UCSD-AML1 (cell line): ENCODE data around the gene DOLK.
"Not testable (repeated sequence)": the region's sequence is repeated elsewhere in the genome, so short reads cannot be mapped to it uniquely, and the experiment has no call there.

Source experiments
- DNase-seq: peaks from one replicate; lab custom pipeline; 2025; ENCODE audit not compliant: unreplicated experiment; lab: John Stamatoyannopoulos, UW

DOLK gene

DNA sequence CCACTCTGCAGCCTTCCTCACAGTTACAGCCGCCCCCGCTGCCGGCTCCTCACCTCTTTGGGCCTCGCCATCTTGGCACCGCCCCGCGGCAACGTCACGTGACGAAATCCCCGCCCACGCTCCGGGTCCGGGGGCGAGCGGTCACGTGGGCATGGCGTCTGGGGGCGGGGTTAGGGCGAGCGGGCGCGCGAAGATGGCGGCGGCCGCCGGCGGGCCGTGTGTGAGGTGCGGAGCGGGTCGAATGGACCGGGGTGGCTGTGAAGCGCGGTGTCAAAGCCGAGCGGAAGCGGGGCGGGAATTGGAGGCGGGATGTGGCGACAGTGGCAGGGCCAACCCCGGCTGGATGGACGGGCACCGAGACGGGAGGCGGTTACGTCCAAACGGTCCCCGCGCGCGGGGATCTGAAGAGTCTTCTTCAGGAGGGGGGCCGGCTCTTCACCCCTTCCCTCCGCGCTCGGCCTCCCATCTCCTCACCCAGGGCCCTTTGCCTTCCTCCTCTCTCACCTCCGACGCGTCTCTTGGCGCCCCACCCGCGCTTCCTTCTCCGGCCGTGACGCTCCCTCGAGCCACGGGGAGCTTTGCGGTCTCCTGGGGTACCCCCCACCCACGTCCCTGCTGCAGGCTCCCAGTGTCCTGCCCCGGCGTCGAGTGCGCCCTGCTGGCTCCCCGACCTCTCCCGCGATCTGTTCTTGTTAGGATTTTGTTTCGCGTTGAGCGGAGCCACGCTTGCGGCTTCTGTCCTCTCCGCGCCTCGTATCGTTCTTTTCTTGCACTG lies at the start of gene DOLK, which contains the start of gene NUP188:
TSS of gene DOLK (minus strand) at position 77 of the 775 bp plus-strand sequence. CDS start 300 bp downstream, outside the sequence.
TSS of gene NUP188 (plus strand) at position 173 of the 775 bp plus-strand sequence. CDS start at position 194, 21 bp downstream.
- DNase-seq = peak; percentile 95

DNA sequence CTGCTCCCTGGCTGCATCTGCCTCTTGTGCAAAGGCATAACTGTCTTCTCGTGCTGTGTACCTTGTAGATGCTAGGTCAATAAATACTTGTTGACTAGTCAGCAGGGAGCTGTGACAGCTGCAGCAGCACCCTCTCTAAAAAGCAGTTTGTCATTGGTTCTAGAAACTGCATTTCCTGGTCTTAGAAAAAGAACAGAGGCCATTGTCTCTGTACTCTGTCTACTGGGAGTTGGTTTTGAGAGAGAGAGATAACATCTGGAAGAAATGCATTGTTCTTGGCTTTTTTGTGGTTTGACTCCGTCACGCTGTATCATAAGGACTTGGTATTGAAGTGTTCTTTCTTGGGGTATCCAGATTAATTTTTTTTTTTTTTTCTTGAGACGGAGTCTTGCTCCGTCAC lies 48.4 kb upstream of the DOLK start:
- DNase-seq = no peak

DNA sequence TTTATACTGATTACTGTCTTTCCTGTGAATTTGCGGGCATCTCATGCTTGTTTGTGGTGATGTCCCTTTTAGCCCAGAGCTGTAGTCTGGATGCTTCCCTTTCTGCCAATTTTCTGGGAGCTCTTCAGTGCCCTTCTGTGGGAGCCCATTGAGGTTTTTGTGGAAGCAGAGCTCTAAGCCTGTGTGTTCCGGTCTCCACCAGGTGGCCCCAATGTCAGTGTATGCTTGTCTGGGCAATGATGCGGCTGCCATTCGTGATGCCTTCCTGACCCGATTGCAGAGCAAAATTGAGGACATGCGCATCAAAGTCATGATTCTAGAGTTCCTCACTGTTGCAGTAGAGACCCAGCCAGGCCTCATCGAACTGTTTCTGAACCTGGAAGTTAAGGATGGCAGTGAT lies 45.6 kb upstream of the DOLK start:
- DNase-seq = no peak

DNA sequence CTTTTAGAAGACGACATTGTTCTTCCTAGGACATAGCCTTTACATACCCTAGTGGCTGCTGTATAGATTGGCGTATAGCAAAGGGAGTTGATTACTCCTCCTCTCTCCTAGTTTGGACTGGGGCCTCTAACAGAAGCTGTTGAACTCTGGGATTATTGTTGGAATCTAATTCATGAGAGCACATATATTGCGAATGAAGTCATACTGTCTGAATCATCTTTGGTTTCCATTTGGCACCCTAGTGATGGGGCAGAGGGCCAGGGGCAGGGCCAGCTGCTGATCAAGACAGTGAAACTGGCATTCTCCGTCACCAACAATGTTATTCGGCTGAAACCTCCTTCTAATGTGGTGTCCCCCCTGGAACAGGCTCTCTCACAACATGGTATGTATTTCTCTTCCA lies 40.4 kb upstream of the DOLK start:
- no peak for DNase-seq

DNA sequence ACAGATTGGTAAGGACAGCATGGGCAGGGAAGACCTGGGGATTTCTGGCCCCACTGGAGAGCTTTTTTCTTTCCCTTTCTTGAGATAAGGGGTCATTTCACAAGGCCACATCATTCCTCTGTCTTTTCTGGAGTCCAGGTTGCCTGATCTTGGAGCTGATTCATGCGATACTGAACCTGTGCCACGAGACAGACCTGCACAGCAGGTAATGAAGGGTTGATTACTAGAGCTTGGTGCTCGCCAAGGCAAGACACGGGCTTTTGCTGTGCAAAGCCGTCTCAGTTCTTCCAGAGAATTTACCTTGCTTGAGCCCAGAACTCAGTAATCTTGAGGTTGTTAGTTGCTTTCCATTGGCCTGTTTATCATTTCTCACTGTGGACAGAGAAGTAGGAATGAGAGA lies 39.3 kb upstream of the DOLK start:
- no peak for DNase-seq

DNA sequence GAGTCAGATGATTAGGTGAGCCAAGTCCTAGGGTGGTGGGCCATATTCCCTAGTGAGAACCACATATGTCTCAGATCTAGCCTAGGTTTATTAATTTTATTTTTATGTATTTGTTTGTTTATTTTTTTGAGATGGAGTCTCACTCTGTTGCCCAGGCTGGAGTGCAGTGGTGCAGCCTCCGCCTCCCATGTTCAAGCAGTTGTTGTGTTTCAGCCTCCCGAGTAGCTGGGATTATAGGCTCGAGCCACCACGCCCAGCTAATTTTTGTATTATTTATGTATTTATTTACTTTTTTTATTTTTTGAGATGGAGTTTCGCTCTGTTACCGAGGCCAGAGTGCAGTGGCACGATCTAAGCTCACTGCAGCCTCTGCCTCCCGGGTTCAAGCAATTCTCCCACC lies 36.1 kb upstream of the DOLK start:
- DNase-seq = no peak

DNA sequence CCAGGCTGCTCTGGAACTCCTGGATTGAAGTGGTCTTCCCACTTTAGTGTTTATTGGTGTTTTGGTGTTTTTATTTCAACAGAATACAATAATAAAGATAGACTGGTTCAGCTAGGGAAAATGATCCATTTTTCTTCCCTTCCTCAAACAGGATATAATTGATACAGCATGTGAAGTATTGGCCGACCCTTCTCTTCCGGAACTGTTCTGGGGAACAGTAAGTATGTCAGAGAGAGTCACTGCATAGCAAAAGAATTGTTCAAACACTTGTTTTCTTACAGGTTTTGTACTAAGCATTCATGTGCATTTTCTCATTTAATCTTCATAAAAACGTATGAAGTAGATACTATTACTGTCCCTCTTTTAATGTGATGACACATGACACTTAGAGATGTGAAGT lies 31.7 kb upstream of the DOLK start:
- DNase-seq = no peak

DNA sequence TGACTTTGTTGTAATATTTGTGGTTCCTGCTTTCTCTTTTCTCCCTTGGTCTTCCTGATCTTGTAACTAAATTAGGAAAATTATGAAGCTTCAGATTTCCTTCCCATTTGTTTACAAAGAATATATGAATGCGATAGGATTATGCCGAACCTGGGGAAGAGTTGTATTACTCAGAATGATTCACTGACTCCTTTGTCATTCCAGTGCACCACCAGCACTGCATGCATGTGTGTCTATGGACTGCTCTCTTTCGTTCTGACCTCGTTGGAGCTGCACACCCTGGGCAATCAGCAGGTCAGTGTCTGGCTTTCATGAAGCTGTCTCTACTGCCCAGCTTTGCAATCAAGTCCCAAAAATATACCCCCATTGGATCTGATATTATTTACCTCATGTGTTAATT lies 25.6 kb upstream of the DOLK start:
- DNase-seq = no peak

DNA sequence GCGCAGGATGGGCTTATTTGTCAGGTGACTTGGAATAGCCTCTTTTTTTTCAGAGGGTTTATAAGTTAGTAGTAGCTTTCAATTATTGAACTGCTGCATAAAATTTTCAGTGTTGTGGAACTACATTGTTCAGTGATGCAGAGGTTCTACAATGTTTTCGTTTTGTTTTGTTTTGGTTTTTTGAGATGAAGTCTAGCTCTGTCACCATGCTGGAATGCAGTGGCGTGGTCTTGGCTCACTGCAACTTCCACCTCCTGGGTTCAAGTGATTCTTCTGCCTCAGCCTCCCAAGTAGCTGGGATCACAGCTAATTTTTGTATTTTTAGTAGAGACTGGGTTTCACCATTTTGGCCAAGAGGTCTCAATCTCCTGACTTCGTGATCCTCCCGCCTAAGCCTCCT lies 22.1 kb upstream of the DOLK start:
- DNase-seq = no peak

DNA sequence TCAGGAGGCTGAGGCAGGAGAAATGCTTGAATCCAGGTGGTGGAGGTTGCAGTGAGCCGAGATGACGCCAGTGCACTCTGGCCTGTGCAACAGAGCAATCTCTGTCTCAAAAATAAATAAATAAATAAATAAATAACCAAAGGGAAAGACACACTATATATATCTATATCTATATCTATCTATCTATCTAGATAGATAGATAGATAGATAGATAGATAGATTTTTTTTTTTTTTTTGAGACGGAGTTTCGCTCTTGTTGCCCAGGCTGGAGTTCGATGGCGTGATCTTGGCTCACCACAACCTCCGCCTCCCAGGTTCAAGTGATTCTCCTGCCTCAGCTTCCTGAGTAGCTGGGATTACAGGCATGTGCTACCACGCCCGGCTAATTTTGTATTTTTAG lies 14.0 kb upstream of the DOLK start:
- not testable (repeated sequence) for DNase-seq

DNA sequence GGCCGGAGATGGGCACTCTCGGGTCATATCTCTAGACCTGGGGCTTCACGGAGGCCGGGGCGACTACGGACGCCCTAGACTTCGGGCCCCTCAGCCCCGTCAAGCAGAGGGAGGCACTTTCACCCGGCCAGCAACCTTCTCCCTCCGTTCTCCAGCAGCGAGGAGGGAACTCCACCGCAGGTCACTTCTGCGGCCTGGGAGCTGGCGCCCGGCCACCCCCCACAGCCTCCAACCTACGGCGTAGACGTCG lies 201 bp downstream of the DOLK start:
- DNase-seq = no peak

DNA sequence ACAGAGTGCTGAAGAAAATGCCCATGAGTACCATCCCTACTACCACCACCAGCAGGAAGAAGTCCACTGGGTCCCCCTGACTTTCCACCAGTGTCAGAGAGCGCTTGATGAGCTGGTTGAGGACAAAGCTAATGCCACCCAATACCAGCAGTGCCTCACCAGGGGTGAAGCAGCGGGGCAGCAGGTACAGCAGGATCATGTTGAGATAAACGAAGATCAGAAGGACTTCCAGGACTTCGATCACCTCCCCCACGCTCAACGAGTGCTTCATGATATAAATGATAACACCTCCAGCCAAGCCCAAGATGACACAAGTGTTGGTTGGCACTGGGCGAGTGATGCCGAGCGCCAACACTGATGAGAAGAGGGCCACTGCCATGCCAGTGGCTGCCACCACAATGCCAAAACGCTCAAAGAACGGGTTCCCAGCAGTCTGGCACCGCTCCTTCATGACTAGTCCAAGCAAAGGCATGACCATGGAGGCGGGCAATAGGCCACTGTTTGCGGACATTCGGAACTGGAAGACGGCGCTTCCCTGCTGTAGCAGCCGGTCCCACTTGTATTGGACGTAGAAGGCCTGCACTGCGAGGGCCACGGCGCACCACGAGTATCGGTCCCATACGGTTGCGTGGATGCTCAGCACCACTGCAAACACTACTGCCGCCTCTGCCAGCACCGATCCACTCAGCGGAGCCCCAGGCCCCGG lies 679 bp downstream of the DOLK start:
- DNase-seq = no peak

DNA sequence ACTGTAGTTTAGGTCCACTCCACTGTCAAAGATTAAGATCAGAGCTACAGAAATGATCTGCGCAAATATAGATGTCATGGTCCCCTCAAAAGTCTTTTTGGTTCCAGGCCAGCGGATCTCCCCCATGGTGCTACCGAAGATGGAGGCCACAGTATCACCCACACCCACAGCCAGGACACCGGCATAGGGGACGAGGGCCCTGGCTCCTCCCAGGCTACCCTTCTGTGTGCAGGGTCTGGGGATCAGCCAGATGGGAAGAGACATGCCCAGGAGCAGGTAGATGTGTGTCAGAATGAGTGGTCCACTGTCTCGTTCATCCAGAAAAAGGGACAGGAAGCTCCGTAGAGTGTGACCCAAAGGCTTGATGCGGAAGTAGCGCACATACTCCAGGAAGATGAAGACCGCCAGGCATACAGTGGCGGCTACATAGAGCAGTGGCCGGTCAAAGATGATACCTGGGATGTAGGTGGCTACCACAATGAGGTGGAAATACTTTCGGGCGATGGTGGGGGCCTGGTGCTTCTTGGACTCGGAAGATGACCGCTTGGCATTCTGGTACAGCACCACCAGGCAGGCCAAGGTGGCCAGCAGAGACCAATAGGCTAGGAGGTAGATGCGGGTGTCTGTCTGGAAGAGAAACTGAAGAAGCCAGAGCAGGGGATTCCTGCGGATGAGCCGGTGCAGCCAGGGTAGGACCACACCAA lies 1.5 kb downstream of the DOLK start:
- DNase-seq = no peak

DNA sequence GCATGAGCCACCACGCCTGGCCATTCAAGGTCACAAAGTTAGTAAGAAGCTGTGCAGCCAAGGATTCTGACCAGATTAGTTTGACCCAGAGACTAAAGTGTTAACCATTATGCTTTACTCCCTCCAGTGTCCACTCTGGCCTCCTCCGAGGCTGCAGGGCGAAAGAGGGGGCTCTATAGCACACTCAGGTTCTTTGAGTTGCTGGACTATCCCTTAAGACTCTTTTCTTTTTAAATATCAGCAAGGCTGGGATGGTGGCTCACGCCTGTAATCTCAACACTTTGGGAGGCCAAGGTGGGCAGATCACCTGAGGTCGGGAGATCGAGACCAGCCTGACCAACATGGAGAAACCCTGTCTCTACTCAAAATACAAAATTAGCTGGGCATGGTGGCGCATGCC lies 2.4 kb downstream of the DOLK start:
- not testable (repeated sequence) for DNase-seq

DNA sequence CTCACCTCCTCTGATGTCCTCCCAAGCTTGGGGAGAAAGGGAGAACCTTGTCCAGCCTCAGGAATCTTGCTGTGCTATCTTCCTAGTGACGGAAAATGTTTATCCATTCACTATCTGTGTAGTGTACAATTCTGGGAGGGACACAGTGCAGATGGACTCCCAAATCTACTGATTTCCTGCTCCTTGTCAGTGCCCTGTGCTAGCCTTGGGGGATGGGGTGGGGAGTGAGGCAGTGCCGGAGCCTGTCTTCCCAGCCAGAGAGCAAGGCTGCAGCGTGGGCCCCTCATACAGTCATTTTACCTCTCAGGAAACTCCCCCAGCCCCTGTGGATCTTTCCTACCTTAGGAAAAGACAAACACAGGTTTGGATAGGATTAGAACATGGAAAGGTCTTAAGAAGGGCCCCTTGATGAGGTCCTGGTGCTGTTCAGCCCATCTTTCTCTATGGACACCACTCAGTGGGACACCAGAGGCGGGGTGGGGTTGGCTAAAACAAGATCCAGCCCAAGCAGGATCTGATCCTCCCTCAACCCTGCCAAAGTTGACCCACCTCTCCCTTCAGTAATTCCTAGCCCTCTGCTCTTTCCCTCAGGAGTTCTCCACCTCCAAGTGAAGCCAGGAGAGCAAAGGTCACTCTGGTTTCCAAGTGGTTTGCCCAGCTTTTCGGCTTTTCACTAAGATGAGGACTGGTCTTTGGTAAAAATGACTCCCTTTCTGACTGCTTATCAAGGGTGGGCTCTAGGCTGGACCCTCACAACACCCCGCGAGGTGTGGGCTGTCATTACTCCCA lies 3.4 kb downstream of the DOLK start:
- no peak for DNase-seq

DNA sequence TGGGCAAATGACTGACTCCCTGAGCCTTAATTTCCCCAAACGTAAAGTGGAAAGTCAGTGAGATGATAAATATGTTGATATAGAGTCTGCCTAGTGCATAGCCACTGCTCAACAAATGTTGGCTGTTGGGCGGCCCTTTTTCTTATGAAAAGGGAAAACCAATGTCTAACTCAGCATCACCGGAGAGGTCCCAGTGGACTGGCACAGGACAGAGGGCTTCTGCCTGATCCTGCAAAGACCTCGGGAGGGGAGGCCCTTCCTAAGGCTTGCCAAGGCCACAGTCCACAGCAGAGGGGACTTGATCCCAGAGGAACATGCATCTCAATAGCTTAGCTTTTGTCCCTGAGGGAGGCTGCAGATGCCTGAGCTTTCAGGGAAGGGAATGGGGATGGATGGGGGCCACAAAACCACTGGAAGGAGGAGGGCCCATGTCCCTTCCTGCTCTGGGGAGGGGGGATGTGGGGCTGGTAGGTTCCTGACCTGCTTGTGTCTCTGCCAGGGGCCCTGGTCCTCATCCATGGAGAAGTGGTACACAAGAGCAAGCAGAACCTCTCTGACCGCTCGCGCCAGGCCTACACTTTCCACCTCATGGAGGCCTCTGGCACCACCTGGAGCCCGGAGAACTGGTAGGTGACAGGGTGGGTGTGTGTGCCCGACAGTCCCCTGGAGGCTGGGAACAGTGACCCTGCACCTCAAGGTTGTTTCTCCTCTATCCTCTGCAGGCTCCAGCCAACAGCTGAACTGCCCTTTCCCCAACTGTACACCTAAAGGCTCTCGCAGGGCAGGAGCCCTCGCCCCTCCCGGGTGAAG lies 6.3 kb downstream of the DOLK start:
- DNase-seq = no peak

DNA sequence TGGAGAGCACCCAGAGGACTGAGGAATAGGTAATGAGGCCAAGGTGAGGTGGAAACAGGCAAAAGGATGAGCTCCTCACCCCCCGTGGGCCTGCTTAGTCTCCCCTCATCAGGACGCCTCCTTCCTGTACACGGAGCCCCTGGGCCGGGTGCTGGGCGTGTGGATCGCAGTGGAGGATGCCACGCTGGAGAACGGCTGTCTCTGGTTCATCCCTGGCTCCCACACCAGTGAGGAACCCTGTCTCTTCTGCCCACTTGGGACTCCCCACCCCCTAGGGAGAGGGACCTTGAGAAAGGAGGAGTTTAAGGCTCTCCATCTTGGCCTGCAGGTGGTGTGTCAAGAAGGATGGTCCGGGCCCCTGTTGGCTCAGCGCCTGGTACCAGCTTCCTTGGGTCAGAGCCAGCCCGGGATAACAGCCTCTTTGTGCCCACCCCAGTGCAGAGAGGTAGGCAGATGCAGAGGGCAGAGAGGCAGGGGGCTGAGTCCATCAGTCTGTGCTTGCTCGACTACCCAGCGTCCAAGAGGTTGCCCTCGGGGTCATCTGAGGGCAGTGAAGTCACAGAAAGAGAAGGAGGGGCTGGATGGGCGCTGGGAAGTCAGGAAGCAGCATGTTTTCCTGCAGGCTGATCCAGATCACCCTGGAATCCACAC lies 7.0 kb downstream of the DOLK start:
- DNase-seq = no peak

DNA sequence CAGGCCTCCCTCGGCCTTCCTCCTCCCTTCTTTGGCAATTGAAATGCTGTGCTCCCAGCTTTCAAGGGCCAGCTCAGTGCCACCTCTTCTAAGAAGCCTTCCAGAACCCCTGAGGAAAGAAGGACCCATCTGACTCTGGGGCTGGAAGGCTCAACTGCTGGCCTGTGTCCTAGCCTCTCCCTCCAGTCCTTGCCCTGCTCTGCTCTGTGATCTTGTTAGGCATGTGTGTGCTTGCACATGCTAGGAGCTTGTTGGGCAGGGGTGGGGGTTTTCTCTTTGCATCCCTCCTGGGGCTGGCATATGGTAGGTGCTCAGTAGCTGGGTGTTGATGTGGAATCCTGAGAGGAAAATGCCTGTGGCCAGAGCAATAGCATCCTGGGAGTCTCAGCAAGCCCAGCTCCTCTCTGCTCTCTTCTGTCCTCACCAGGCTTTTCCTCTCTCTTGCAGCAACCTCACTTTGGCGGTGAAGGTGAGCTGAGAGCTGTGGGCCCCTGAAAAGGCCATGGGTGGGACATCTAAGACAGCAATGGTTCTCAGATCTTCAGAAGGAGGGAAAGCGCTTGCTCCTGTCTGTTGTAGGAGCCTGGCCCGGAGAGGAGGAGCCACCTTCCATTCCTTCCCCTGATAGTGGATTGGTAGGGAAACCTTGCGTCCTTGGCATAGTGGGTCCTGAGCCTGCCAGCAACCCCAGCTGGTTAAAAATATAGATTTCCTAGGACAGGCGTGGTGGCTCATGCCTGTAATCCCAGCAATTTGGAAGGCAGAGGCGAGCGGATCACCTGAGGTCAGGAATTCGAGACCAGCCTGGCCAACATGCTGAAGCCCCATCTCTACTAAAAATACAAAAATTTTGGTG lies 9.9 kb downstream of the DOLK start:
- no peak for DNase-seq
